Heart left ventricle (tissue), 16 donors: Measurements from ENCODE around the gene PGD. TPM values are rescaled to one million over a fixed set of nuclear protein-coding genes. Genes with fewer than 3 reads are reported as not detected.

Experiments used
- ATAC-seq, 4 donors: fragments of 200-7000 bp; cut with Tn5 transposase; one replicate each; pipeline ENCODE4 v1.9.1; 2020 to 2022; ENCODE audit warnings: moderate library complexity in 4 of 4, mild to moderate bottlenecking in 3 of 4, moderate number of reproducible peaks in 1 of 4
- DNase-seq, 5 donors: peaks; one replicate each; pipeline ENCODE4 v3.0.0-alpha.2; 2020
- H3K27ac ChIP-seq, 12 donors: fragments of 200-600 bp; sonication (generic) in 4 of 12; one replicate each; pipeline versions ENCODE4 v1.5.0 to v1.8.0; 2016 to 2022; ENCODE audit warnings: mild to moderate bottlenecking in 2 of 12
- H3K27me3 ChIP-seq, 9 donors: fragments of 200-600 bp; sonication (generic) in 2 of 9; one replicate each; pipeline versions ENCODE4 v1.5.1 to v1.8.0; 2016 to 2022; ENCODE audit warnings: mild to moderate bottlenecking in 3 of 9
- H3K36me3 ChIP-seq, 9 donors: fragments of 200-600 bp; sonication (generic) in 2 of 9; one replicate each; pipeline versions ENCODE4 v1.5.0 to v1.8.0; 2018 to 2022; ENCODE audit warnings: mild to moderate bottlenecking in 2 of 9
- H3K4me1 ChIP-seq, 12 donors: fragments of 200-600 bp; sonication (generic) in 4 of 12; one replicate each; pipeline versions ENCODE4 v1.5.0 to v1.8.0; 2016 to 2022; ENCODE audit warnings: mild to moderate bottlenecking in 3 of 12
- H3K4me3 ChIP-seq, 12 donors: fragments of 200-600 bp; sonication (generic) in 4 of 12; one replicate each; pipeline versions ENCODE4 v1.5.0 to v1.8.0; 2017 to 2022; ENCODE audit warnings: mild to moderate bottlenecking in 9 of 12, moderate library complexity in 4 of 12
- H3K9me3 ChIP-seq, 12 donors: fragments of 200-600 bp; sonication (generic) in 4 of 12; one replicate each; pipeline versions ENCODE4 v1.5.0 to v1.8.0; 2016 to 2022; ENCODE audit warnings: mild to moderate bottlenecking in 1 of 12
- CTCF ChIP-seq, 12 donors: fragments of 200-600 bp; sonication (generic) in 4 of 12; IDR thresholded peaks; one replicate each; pipeline versions ENCODE4 v1.5.0 to v1.8.0; 2018 to 2022; ENCODE audit warnings: antibody characterized with exemption in 12 of 12, mild to moderate bottlenecking in 5 of 12
- POLR2A ChIP-seq, 2 donors: fragments of 450-650 bp; IDR thresholded peaks; one replicate each; pipeline ENCODE4 v1.6.1; 2017; ENCODE audit warnings: antibody characterized with exemption in 2 of 2, mild to moderate bottlenecking in 2 of 2, moderate library complexity in 2 of 2
- WGBS, 4 donors: extraction: QIAGEN DNeasy Blood & Tissue Kit in 2 of 4; methylation state at CpG; one replicate each; pipeline versions ENCODE4 v1.1.5 to v1.1.7; 2013 to 2018; 5-methylcytosine and 5-hydroxymethylcytosine counted together
- intact Hi-C, 10 donors: fragments of 100-400 bp; cut with DNase I; formaldehyde crosslinking; loops; one replicate each; pipeline versions ENCODE4 v1.11.1 to v1.14.2; 2022
- polyA plus RNA-seq, 2 donors: library from polyadenylated mRNA; stranded (reverse); fragments of 200-250 nt; gene quantifications; one replicate each; pipeline ENCODE4 v1.2.3, GENCODE V29; 2013
- total RNA-seq, 9 donors: library from RNA; depleted of rRNA in 2 of 9; stranded (reverse); fragments of >200 nt in 2 of 9; fragmentation: NEBNext Ultra II Directional in 3 of 9; extraction: Animal tissue kit (Norgen Biotek cat#: 25700) in 3 of 9; gene quantifications; one replicate each; pipeline versions ENCODE4 v1.1.0 to v1.2.4, GENCODE V29; 2016 to 2023
- donor health status: ischemic (EF 13 %, LVEDD 7.1; RV severe dilation, severe dysfunction).
- donor health status: healthy with polysubstance abuse.
- donor health status: DM: no; HTN: yes; CAD: no.
- donor health status: DM: no; HTN: no; CAD: no.
- donor health status: ischemic (EF 25% LVEDD 6.9; RV normal size, moderate dysfunction).
- donor health status: ischemic (EF 25% LVEDD 5.7; RV mildly dilated, moderate dysfunction).
- donor health status: healthy.
- donor health status: DM: yes; HTN: yes; CAD: no.
- donor health status: ischemic (EF 35%, LVEDD 5.7; RV mildly dilated, moderate dysfunction).
- donor health status: nonischemic (EF 11% LVEDD 7.7; RV severe dilation, severe dysfunction).
- donor health status: DM: yes; HTN: yes; CAD: no.
- donor health status: PGD.
- donor health status: ischemic (EF 29% LVEDD 5.4; RV normal size, mild dysfunction).
- donor health status: nonischemic (EF 23%, LVEDD 6.1; RV moderate dilation, normal function).

The PGD gene
- total and polyA plus RNA-seq, 11 donors = 13.3 to 95.2 (median 30.9) TPM

- TF ChIP-seq CTCF (IDR thresholded peaks at IDR 0.05) (no peak), POLR2A (IDR thresholded peaks at IDR 0.05) (no peak)
- intact Hi-C loops = no loop called here
- ATAC-seq = no peak
- Histone ChIP-seq H3K36me3 (peaks cover 0 to 2% (median 0%) of the 10 kb centered on the region in 9 donors), H3K27me3 (no peaks in the 10 kb centered on the region), H3K4me3 (peak overlapping the region in 3 of 12 donors; percentile 2 to 39 (median 20)), H3K9me3 (no peaks in the 10 kb centered on the region), H3K27ac (peak overlapping the region in 11 of 12 donors; percentile 10 to 89 (median 46)), H3K4me1 (peaks cover 0 to 39% (median 12%) of the 10 kb centered on the region in 12 donors)
- 81 to 92% (median 86%) methylated on average over 12 of the region's 12 CpGs for WGBS, 4 donors
- no peak for DNase-seq
Observed at GRCh38 chr1:10386761-10387676, 11.8 kb upstream of the PGD start.

GRCh38 chr1:10387677-10388386, 11.0 kb upstream of the PGD start:
- H3K27ac ChIP-seq = peak overlapping the region in 11 of 12 donors; percentile 10 to 89 (median 46)
- WGBS, 4 donors = 46 to 56% (median 47%) methylated on average over 3 of the region's 3 CpGs
- H3K4me1 ChIP-seq = peaks cover 0 to 39% (median 12%) of the 10 kb centered on the region in 12 donors
- intact Hi-C loops = no loop called here
- H3K36me3 ChIP-seq = no peaks in the 10 kb centered on the region
- H3K27me3 ChIP-seq = no peaks in the 10 kb centered on the region
- H3K9me3 ChIP-seq = no peaks in the 10 kb centered on the region
- ATAC-seq (peak; percentile 64 to 79 (median 74)), DNase-seq (peak; percentile 36 to 68 (median 44))
- peak overlapping the region in 6 of 12 donors; percentile 2 to 39 (median 19) for H3K4me3 ChIP-seq
- TF ChIP-seq CTCF (IDR thresholded peaks at IDR 0.05) (peak in 2 of 12 donors; percentile 17 to 21), POLR2A (IDR thresholded peaks at IDR 0.05) (no peak)

GRCh38 chr1:10388387-10388715, 10.5 kb upstream of the PGD start:
- peak overlapping the region in 2 of 12 donors; percentile 18 to 20 for H3K4me3 ChIP-seq
- H3K4me1 ChIP-seq = peaks cover 0 to 39% (median 12%) of the 10 kb centered on the region in 12 donors
- no peaks in the 10 kb centered on the region for H3K27me3 ChIP-seq
- ATAC-seq (peak in 3 of 4 donors; percentile 4 to 41 (median 34)), DNase-seq (no peak)
- H3K36me3 ChIP-seq = no peaks in the 10 kb centered on the region
- 71 to 77% (median 77%) methylated on average over 3 of the region's 3 CpGs for WGBS, 4 donors
- TF ChIP-seq POLR2A (IDR thresholded peaks at IDR 0.05) (no peak), CTCF (IDR thresholded peaks at IDR 0.05) (no peak)
- peak overlapping the region in 7 of 12 donors; percentile 18 to 89 (median 50) for H3K27ac ChIP-seq
- intact Hi-C loops = no loop called here
- H3K9me3 ChIP-seq = no peaks in the 10 kb centered on the region
